Gastrocnemius medialis (tissue), 4 donors: Measurements from ENCODE around the gene TPCN1. TPM values are rescaled to one million over a fixed set of nuclear protein-coding genes. Genes with fewer than 3 reads are reported as not detected.
A peak's percentile ranks its signal among the peaks of the same experiment; 100 is the strongest.

ENCODE experiments used
- ATAC-seq, 2 donors: fragments of 150-250 bp; one replicate each; pipeline ENCODE4 v1.9.1; 2016
- DNase-seq, 2 donors: peaks; one replicate each; pipeline ENCODE4 v3.0.0-alpha.2; 2019
- H3K27ac ChIP-seq, 4 donors: fragments of 200-600 bp; sonication (generic); 1 replicate in 1 of 4; 2 replicates in 3 of 4; pipeline ENCODE4 v1.5.1; 2016 to 2018; ENCODE audit warnings: mild to moderate bottlenecking in 2 of 4, moderate library complexity in 1 of 4
- H3K27me3 ChIP-seq, 3 donors: fragments of 200-600 bp; sonication (generic) in 2 of 3; 1 replicate in 1 of 3; 2 replicates in 2 of 3; pipeline versions ENCODE4 v1.5.1 to v1.6.0; 2016 to 2019; ENCODE audit warnings: mild to moderate bottlenecking in 1 of 3, moderate library complexity in 1 of 3
- H3K36me3 ChIP-seq, 2 donors: fragments of 200-600 bp; sonication (generic) in 1 of 2; one replicate each; pipeline ENCODE4 v1.5.1; 2017 to 2018
- H3K4me1 ChIP-seq, 2 donors: fragments of 200-600 bp; sonication (generic) in 1 of 2; one replicate each; pipeline ENCODE4 v1.5.1; 2016 to 2017; ENCODE audit warnings: mild to moderate bottlenecking in 2 of 2
- H3K4me3 ChIP-seq, 4 donors: fragments of 200-600 bp; sonication (generic) in 3 of 4; 1 replicate in 1 of 4; 2 replicates in 3 of 4; pipeline ENCODE4 v1.5.1; 2016 to 2019; ENCODE audit warnings: mild to moderate bottlenecking in 2 of 4
- H3K9me3 ChIP-seq, 3 donors: fragments of 200-600 bp; sonication (generic) in 2 of 3; 1 replicate in 1 of 3; 2 replicates in 2 of 3; pipeline ENCODE4 v1.5.1; 2016 to 2019
- POLR2A ChIP-seq, 2 donors: fragments of 450-650 bp; IDR thresholded peaks; one replicate each; pipeline ENCODE4 v1.6.1; 2017; ENCODE audit warnings: antibody characterized with exemption in 2 of 2, mild to moderate bottlenecking in 2 of 2, moderate library complexity in 2 of 2
- in situ Hi-C, 4 donors: fragments of 200-750 bp; cut with MboI; loops; one replicate each; pipeline versions ENCODE4 v1.15.0 to v1.8.0; 2017; ENCODE audit warnings: low sequenced_read_pairs in 4 of 4
- intact Hi-C: fragments of 100-400 bp; cut with DNase I; formaldehyde crosslinking; loops from one replicate; pipeline ENCODE4 v1.15.1; 2023; ENCODE audit warnings: low total_unique reads
- total RNA-seq, 4 donors: library from RNA; depleted of rRNA; stranded (reverse); fragments of >200 nt; gene quantifications; one replicate each; pipeline versions ENCODE4 v1.1.0 to v1.2.3, GENCODE V29; 2016
- TF ChIP-seq, protein P1 (sequence below), 5 experiments: fragments of 450-650 bp in 3 of 5; fragments of 200-600 bp in 2 of 5; sonication (generic) in 2 of 5; IDR thresholded peaks in 4 of 5; conservative IDR thresholded peaks in 1 of 5; 1 replicate in 4 of 5; 2 replicates in 1 of 5; pipeline ENCODE4 v1.5.1; 2016 to 2019; ENCODE audit warnings: antibody characterized with exemption in 5 of 5, mild to moderate bottlenecking in 3 of 5, moderate library complexity in 3 of 5

TPCN1 gene
- total RNA-seq, 4 donors from 2014 or later = 21.4 to 27.0 (median 25.4) TPM

DNA sequence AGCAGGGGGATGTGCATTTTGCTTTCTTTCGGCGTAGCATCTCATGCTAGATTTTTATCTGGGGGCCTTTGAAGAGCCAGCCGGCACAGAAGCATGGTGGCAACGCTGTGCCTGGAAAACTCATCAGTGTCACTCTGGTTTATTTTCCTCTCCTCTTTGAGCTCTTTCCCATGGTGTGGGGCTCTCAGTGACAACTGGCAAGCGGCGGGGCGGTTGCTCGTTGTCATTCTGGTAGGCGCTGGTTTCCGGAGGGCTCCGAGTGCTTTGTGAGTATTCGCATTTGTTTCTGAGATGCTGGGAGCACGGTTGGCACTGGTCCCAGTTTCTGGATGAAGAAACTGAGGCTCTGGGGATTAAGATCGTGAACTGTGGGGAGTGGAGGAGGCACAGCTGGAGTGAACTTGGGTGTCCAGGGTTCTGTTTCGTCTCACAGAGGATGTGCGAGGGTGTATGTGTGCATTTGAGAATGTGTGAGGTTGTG is 23.3 kb downstream of the TPCN1 start:
- ATAC-seq = no peak
- TF ChIP-seq POLR2A (IDR thresholded peaks at IDR 0.05) = no peak
- TF ChIP-seq, protein P1, sequence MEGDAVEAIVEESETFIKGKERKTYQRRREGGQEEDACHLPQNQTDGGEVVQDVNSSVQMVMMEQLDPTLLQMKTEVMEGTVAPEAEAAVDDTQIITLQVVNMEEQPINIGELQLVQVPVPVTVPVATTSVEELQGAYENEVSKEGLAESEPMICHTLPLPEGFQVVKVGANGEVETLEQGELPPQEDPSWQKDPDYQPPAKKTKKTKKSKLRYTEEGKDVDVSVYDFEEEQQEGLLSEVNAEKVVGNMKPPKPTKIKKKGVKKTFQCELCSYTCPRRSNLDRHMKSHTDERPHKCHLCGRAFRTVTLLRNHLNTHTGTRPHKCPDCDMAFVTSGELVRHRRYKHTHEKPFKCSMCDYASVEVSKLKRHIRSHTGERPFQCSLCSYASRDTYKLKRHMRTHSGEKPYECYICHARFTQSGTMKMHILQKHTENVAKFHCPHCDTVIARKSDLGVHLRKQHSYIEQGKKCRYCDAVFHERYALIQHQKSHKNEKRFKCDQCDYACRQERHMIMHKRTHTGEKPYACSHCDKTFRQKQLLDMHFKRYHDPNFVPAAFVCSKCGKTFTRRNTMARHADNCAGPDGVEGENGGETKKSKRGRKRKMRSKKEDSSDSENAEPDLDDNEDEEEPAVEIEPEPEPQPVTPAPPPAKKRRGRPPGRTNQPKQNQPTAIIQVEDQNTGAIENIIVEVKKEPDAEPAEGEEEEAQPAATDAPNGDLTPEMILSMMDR (IDR thresholded peaks at IDR 0.05 in 4 of 5, conservative IDR thresholded peaks at IDR 0.05 in 1 of 5) = no peak
- Histone ChIP-seq H3K4me1 (peaks cover 86 to 98% of the 10 kb centered on the region in 2 donors), H3K9me3 (no peaks in the 10 kb centered on the region), H3K27me3 (no peaks in the 10 kb centered on the region), H3K36me3 (no peaks in the 10 kb centered on the region), H3K27ac (peak overlapping the region; percentile 92 to 99 (median 96)), H3K4me3 (peak overlapping the region; percentile 9 to 45 (median 24))
- DNase-seq = peak in 1 of 2 donors; percentile 61
- in situ Hi-C loops (no loop called here), intact Hi-C loops (no loop called here)

DNA sequence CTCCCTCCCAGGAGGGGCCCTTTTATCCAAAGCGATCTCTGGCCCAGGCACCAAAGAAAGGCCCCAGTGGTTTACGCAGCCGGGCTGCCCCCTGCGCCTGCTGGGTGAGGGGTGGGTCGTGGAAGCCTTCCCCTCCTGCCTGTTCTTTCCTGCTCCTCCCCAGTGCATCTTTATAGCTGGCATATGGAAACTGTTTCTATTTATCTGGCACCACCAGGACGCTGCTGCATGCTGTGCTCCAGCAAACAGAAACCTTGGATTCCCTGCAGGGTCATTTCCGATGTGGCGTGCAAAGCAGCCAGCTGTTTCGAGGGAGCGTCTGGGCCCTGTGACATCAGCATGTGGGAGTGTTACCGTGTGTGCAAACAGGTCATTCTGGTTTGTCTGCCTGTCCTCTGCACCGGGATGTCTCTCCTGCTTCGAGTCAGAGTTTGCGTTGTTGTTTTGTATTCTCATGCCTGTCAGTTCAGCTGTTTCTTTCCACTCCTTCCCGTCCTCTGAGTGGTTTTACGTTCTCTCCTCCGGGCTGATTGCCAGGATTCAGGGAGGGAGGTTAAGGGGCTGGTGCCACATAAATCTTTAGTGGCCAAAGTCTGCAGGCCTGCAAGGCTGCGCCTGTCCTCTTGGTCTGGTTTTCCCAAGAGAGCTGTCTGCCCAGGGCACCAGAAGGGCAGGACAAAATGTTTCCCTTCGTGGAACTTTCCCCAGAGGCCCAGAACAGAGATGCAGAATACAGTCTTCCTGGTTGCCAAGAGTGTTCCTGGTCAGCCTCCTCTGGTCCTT is 24.6 kb downstream of the TPCN1 start:
- peak; percentile 61 to 63 for TF ChIP-seq POLR2A (IDR thresholded peaks at IDR 0.05)
- TF ChIP-seq, protein P1 (IDR thresholded peaks at IDR 0.05 in 4 of 5, conservative IDR thresholded peaks at IDR 0.05 in 1 of 5) = peak in 2 of 5 experiments; percentile 23 to 31
- Histone ChIP-seq H3K4me3 (peak overlapping the region; percentile 10 to 52 (median 26)), H3K27me3 (no peaks in the 10 kb centered on the region), H3K27ac (peak overlapping the region; percentile 92 to 99 (median 96)), H3K36me3 (no peaks in the 10 kb centered on the region), H3K4me1 (peaks cover 72 to 90% of the 10 kb centered on the region in 2 donors), H3K9me3 (no peaks in the 10 kb centered on the region)
- intact Hi-C loops = loop anchor here (1.0 kb wide), 1 partner anchor 13 kb away; no protein-coding TSS in a partner anchor
- DNase-seq (peak; percentile 77 to 94), ATAC-seq (peak; percentile 57 to 64)
- in situ Hi-C loops = no loop called here

DNA sequence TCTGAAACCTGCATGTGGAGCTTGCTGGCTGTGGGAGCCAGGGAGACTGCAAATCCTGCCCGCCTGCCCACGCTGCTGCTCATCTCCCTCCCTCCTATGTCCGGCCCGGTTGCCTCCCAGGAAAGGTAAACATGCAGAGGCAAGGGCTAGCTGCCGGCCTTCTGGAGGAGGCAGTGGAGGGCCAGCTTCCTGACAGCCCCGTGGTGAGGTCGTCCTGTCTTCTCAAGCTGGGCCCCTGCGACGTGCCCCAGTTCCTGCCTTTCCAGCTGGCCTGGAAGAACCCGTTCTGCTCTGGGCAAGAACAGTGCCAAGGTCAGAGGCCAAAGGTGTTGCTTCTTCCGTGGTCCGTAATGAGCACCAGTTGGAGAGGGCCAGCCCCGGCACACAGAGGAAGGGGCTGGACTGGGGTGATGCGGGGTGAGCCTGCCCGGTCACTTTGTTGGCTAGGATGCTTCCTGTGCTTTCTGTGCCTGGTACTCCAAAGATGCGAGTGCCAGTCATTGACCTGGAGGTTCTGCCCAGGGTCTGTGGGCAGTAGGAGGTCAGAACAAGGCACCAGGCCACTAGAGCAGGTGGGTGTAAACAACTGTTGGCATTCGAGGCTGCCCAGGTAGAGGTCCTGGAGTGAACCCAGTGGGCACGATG is 25.3 kb downstream of the TPCN1 start:
- TF ChIP-seq, protein P1 (IDR thresholded peaks at IDR 0.05 in 4 of 5, conservative IDR thresholded peaks at IDR 0.05 in 1 of 5) = no peak
- TF ChIP-seq POLR2A (IDR thresholded peaks at IDR 0.05) = no peak
- Histone ChIP-seq H3K4me1 (peaks cover 65 to 83% of the 10 kb centered on the region in 2 donors), H3K27me3 (no peaks in the 10 kb centered on the region), H3K27ac (peak overlapping the region; percentile 92 to 99 (median 96)), H3K9me3 (no peaks in the 10 kb centered on the region), H3K4me3 (peak overlapping the region in 1 of 4 donors; percentile 15), H3K36me3 (no peaks in the 10 kb centered on the region)
- intact Hi-C loops = loop anchor here (1.0 kb wide), 1 partner anchor 13 kb away; no protein-coding TSS in a partner anchor
- ATAC-seq (no peak), DNase-seq (no peak)
- in situ Hi-C loops = no loop called here

DNA sequence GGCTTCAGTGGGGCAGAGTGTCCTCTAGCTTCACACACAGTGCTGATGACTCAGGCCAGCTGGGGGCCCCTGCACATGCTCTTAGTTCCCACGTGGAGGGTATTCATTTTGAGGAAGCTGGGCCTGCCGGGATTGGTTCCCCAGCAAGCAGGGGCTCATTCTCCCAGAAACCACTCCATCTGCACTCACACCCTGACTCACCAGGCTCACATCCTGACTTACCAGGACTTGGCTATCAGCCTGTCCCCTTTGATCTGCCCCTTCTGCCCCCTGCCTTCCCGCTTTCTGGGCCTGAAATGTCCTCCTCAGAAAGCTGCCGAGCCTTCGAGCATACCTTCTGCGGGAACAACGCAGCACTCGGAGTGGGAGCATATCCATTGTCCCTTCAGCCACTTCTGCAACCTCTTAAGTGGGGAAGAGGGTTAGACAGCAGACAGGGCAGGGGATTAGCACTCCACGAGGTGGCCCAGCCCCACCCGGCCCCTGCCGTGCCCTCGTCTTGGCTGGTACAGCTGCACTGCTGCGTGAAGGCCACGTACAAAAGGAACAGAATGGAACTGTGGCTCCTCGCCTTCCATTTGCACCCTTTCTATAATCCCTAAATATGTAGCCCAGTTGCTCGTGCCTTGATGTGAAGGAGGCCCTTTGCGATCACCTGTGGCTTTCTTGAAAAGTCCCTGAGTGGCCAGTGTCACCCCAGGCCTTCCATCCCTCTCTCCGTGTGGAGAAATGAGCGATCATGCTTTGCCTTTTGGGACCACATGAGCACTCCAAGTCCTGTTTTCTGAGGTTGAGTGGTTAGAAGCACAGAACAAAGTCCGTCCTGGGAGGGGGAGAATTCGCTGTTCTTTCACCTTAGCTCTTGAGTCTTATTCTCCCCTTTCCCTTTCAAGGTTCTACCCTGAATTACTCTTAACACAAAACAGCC is 26.1 kb downstream of the TPCN1 start:
- no peaks in the 10 kb centered on the region for H3K27me3 ChIP-seq
- in situ Hi-C loops = no loop called here
- peaks cover 60 to 79% of the 10 kb centered on the region in 2 donors for H3K4me1 ChIP-seq
- no peaks in the 10 kb centered on the region for H3K9me3 ChIP-seq
- H3K27ac ChIP-seq = peak overlapping the region; percentile 92 to 99 (median 96)
- H3K4me3 ChIP-seq = no peak overlapping the region
- ATAC-seq (no peak), DNase-seq (no peak)
- no peak for TF ChIP-seq POLR2A (IDR thresholded peaks at IDR 0.05)
- TF ChIP-seq, protein P1 (IDR thresholded peaks at IDR 0.05 in 4 of 5, conservative IDR thresholded peaks at IDR 0.05 in 1 of 5) = no peak
- no peaks in the 10 kb centered on the region for H3K36me3 ChIP-seq
- intact Hi-C loops = no loop called here
